Retinal pigment epithelial cell (primary cell): Measurements from ENCODE around the gene ST14.

Source experiments
- DNase-seq: peaks from one replicate; pipeline ENCODE4 v3.0.0-alpha.2; 2010; ENCODE audit warnings: low read depth
- H3K4me3 ChIP-seq: 2 replicates; pipeline ENCODE4 v1.5.1; 2011; ENCODE audit warnings: mild to moderate bottlenecking, low read length, control low read depth, moderate library complexity
- TF ChIP-seq, protein P1 (sequence below): conservative IDR thresholded peaks from 2 replicates; pipeline ENCODE4 v1.5.1; 2011; ENCODE audit warnings: low read depth, low read length, control low read depth, inconsistent platforms

ST14 gene

DNA sequence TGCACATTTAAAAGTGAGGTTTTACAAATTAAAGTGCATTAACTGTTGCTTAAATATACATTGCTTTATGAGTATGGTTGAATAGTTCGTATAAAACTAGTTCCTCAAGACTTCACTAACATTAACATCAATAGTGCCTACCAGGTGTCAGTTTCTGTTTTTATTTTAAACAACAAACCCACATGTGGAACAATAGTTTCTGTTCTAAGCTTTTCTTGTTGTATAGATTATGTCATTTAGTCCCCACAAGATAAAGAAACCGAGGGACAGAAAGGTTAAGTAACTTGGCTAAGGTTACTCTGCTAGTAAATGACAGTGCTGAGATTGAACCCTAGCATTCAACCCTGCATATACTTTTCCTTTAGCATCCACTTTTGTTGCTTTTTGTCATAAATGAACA, 41.4 kb upstream of the ST14 start:
- H3K4me3 ChIP-seq, result no peak overlapping the region
- no peak for DNase-seq
- TF ChIP-seq, protein P1, sequence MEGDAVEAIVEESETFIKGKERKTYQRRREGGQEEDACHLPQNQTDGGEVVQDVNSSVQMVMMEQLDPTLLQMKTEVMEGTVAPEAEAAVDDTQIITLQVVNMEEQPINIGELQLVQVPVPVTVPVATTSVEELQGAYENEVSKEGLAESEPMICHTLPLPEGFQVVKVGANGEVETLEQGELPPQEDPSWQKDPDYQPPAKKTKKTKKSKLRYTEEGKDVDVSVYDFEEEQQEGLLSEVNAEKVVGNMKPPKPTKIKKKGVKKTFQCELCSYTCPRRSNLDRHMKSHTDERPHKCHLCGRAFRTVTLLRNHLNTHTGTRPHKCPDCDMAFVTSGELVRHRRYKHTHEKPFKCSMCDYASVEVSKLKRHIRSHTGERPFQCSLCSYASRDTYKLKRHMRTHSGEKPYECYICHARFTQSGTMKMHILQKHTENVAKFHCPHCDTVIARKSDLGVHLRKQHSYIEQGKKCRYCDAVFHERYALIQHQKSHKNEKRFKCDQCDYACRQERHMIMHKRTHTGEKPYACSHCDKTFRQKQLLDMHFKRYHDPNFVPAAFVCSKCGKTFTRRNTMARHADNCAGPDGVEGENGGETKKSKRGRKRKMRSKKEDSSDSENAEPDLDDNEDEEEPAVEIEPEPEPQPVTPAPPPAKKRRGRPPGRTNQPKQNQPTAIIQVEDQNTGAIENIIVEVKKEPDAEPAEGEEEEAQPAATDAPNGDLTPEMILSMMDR, result no peak

DNA sequence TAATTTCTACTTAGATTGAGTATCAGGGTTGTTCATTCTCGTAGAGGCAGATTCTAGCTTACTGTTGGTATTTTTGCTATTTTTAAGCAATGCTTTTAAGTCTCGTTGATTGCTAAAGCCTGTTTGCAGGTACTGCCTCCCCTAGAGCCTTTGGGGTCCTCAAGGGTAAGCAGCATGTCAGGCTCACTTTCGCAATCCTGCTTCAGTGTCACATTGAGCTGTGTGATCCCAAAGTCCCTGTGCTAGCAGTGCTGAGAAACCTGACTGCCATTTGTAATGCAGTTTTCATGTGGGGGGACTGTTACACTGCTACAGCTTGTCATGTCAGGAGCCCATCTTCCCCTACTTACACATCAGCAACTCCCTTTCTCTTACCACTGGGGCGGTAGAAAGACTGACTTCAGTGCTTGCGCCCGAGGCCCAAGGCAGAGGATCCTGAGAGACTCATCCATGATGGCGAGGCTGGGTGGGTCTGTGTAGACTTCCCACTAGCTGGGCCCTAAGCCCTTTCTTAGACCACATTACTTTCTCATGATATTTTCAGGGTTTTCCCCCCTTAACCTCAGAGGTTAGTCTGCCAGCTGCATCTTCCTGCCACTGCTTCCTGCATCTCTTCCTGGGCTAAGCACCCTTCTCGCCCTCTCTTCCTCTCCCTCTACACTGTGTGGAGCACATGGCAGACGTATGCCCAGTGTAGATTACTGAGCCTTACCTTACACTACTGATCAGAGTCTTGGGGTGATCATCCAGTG, 40.8 kb upstream of the ST14 start:
- TF ChIP-seq, protein P1, result no peak
- no peak overlapping the region for H3K4me3 ChIP-seq
- no peak for DNase-seq

DNA sequence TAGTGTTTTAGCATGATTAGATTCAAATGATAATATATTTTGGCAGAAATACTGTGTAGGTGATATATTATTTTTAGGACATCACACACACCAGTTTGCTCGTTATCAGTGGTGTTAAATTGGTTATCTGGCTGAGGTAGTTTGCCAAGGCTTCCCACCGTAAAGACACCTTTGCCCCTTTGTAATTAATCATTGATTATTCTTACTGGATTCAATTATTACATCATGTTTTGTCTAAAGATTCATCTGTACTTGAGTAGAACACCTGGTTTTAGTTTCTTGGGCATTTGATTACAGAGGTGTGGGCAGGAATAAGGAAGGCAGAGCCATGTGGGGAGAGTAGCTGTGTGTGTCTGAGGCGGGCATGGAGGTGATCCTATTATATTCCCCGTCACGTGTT, 39.5 kb upstream of the ST14 start:
- DNase-seq, result no peak
- TF ChIP-seq, protein P1, result no peak
- H3K4me3 ChIP-seq, result no peak overlapping the region

DNA sequence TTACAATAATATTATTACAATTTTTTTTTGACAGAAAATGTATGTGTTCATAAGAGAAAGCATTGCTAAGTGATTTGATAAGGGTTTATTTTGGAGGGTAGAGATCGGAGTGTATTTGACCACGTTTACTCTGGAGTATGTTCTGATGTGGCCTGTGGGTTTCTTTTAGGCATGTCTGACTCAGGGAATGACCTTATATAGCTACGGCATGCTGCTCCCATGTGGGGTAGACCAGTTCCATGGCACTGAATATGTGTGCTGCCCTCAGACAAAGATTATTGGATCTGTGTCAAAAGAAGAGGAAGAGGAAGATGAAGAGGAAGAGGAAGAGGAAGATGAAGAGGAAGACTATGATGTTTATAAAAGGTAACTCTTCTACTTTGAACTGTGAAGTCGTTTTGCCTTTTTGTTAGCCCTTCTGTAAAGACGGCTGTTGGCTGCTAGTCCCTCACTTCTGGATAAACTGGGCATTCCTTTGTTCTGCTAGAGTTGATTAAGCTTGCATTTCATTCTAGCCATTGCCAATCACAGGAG, 38.1 kb upstream of the ST14 start:
- DNase-seq, result no peak
- TF ChIP-seq, protein P1, result no peak
- H3K4me3 ChIP-seq, result no peak overlapping the region

DNA sequence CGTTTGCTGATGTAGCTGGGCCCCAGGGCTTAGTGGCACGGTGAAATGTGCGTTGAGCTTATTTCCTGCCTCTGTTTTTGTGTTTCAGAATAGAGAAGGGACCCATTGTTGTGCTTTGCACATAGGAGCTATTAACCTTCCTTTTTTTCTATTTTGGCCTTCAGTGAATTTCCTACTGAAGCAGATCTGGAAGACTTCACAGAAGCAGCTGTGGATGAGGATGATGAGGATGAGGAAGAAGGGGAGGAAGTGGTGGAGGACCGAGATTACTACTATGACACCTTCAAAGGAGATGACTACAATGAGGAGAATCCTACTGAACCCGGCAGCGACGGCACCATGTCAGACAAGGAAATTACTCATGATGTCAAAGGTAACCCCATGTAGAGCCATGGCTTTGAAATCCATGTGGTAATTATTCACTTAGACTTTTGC, 37.4 kb upstream of the ST14 start:
- TF ChIP-seq, protein P1, result no peak
- no peak overlapping the region for H3K4me3 ChIP-seq
- no peak for DNase-seq

DNA sequence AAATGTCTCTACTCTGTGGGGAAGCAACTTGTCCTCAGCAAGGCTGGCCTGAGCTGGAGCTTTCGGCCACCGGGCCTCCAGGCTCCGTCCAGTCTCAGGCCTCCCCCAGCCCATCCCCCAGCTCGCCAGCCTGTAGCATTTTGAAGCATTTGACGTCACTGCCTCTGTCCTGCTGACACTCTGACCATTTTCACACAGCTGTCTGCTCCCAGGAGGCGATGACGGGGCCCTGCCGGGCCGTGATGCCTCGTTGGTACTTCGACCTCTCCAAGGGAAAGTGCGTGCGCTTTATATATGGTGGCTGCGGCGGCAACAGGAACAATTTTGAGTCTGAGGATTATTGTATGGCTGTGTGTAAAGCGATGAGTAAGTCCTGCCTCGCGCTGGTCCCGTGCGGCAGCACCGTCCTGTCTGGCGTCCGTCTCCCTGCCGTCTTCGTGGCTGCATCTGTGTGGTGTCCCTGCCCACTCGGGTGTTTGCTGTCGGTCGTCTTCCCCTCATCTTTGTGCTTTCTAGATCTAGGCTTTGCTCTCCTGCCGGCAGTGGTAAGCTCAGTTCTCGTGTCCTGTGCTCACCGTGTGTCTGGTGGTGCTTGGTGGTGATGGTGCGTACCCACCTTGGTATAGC, 36.1 kb upstream of the ST14 start:
- no peak for DNase-seq
- no peak overlapping the region for H3K4me3 ChIP-seq
- TF ChIP-seq, protein P1, result no peak

DNA sequence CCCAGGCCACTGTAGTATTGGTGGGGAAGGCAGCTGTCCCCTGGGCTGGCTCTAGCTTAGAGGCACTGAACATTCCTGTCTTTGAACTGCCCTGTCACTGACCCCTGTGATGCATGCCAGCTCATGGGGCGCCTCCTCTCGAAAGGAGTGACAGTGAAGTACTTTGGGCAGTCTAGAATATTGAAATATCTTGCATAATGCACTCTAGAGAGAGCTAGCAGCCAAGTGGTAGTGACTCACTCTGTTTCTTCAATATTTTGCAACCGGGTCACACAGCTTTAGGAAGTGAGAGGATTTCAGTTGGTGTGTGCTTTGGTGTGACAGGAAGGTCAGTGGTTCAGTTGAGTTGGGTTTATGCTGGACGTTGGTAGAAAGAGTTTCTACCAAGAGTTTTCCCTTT, 35.5 kb upstream of the ST14 start:
- TF ChIP-seq, protein P1, result no peak
- DNase-seq, result peak; percentile 75
- H3K4me3 ChIP-seq, result no peak overlapping the region
